IMR-90 (cell line): ENCODE measurements around the gene TCIRG1. TPM values are rescaled to one million over a fixed set of nuclear protein-coding genes. Genes with fewer than 3 reads are reported as not detected.

Experiments used
- ATAC-seq: fragments of 200-7000 bp; cut with Tn5 transposase; 2 replicates; pipeline ENCODE4 v1.9.1; 2020; ENCODE audit warnings: low read depth, mild to moderate bottlenecking, moderate library complexity
- BruUV-seq: library from RNA; stranded (reverse); fragments of 400-500 nt; replicated peaks from 2 replicates; lab custom pipeline; 2021; lab: Mats Ljungman, UMichigan
- CTCF ChIA-PET: fragments of 300-600 bp; formaldehyde crosslinking; extraction: SDS; loops from one replicate; lab custom pipeline; 2021; ENCODE audit warnings: antibody characterized with exemption; lab: Yijun Ruan, JAX
- POLR2A ChIA-PET: fragments of 300-600 bp; sonication (Branson Sonifier 250); formaldehyde crosslinking; loops from one replicate; lab custom pipeline; 2022; ENCODE audit warnings: antibody characterized with exemption; ENCODE audit not compliant: unreplicated experiment; lab: Charles Lee
- DNase-seq: peaks from one replicate; pipeline ENCODE4 v3.0.0; 2013
- H2AFZ ChIP-seq: replicated peaks from 2 replicates; pipeline ENCODE3; 2013; ENCODE audit warnings: low read length, mild to moderate bottlenecking; ENCODE audit not compliant: poor library complexity
- H2AK5ac ChIP-seq: 2 replicates; pipeline ENCODE4 v1.6.1; 2013; ENCODE audit warnings: low read depth, low read length, inconsistent platforms
- H2AK9ac ChIP-seq: replicated peaks from 2 replicates; pipeline ENCODE3; 2013; ENCODE audit warnings: mild to moderate bottlenecking, low read depth, low read length, moderate library complexity; ENCODE audit not compliant: poor library complexity
- H2BK120ac ChIP-seq: 2 replicates; pipeline ENCODE4 v1.6.1; 2013; ENCODE audit warnings: low read depth, low read length, inconsistent platforms
- H2BK15ac ChIP-seq: 3 replicates; pipeline ENCODE4 v1.6.1; 2013; ENCODE audit warnings: low read depth, low read length, inconsistent platforms
- H2BK20ac ChIP-seq: 2 replicates; pipeline ENCODE4 v1.6.1; 2013; ENCODE audit warnings: low read depth, mild to moderate bottlenecking, inconsistent platforms, low read length, moderate library complexity
- H2BK5ac ChIP-seq: 2 replicates; pipeline ENCODE4 v1.6.1; 2013; ENCODE audit warnings: mild to moderate bottlenecking, low read depth, low read length, inconsistent platforms; ENCODE audit not compliant: poor library complexity, severe bottlenecking
- H3K14ac ChIP-seq: replicated peaks from 2 replicates; pipeline ENCODE4 v1.6.1; 2013; ENCODE audit warnings: low read depth, low read length, inconsistent platforms
- H3K18ac ChIP-seq: 2 replicates; pipeline ENCODE4 v1.6.1; 2013; ENCODE audit warnings: low read depth, low read length, control low read depth
- H3K23ac ChIP-seq: 2 replicates; pipeline ENCODE4 v1.6.1; 2013; ENCODE audit warnings: low read depth, low read length, inconsistent platforms
- H3K27ac ChIP-seq: 2 replicates; pipeline ENCODE4 v1.5.1; 2013; ENCODE audit warnings: mild to moderate bottlenecking, control low read depth, low read length; ENCODE audit not compliant: insufficient read depth
- H3K27me3 ChIP-seq: 2 replicates; pipeline ENCODE4 v1.6.1; 2013; ENCODE audit warnings: low read length; ENCODE audit not compliant: control insufficient read depth, insufficient read depth
- H3K36me3 ChIP-seq: 2 replicates; pipeline ENCODE4 v1.6.1; 2013; ENCODE audit warnings: low read length, mixed read lengths; ENCODE audit not compliant: control insufficient read depth, insufficient read depth
- H3K4ac ChIP-seq: 2 replicates; pipeline ENCODE4 v1.6.1; 2013; ENCODE audit warnings: low read depth, low read length, inconsistent platforms
- H3K4me1 ChIP-seq: 2 replicates; pipeline ENCODE4 v1.6.1; 2013; ENCODE audit warnings: low read length, mixed read lengths; ENCODE audit not compliant: control insufficient read depth, insufficient read depth
- H3K4me2 ChIP-seq: 2 replicates; pipeline ENCODE4 v1.6.1; 2013; ENCODE audit warnings: low read depth, mild to moderate bottlenecking, control low read depth, low read length, moderate library complexity
- H3K4me3 ChIP-seq: 2 replicates; pipeline ENCODE4 v1.5.1; 2013; ENCODE audit warnings: low read depth, mild to moderate bottlenecking, control low read depth, low read length, moderate library complexity; ENCODE audit not compliant: insufficient read depth
- H3K56ac ChIP-seq: 2 replicates; pipeline ENCODE4 v1.6.1; 2013; ENCODE audit warnings: low read length, inconsistent platforms; ENCODE audit not compliant: insufficient read depth; ENCODE audit errors: extremely low read depth
- H3K79me1 ChIP-seq, 2 experiments: 2 replicates each; pipeline ENCODE4 v1.6.1; 2013; ENCODE audit warnings: low read length in 2 of 2, inconsistent platforms in 1 of 2, low read depth in 1 of 2
- H3K9ac ChIP-seq: 2 replicates; pipeline ENCODE4 v1.6.1; 2013; ENCODE audit warnings: low read depth, low read length, control low read depth
- H3K9me1 ChIP-seq: 2 replicates; pipeline ENCODE4 v1.6.1; 2013; ENCODE audit warnings: low read length, inconsistent platforms; ENCODE audit not compliant: insufficient read depth
- H3K9me3 ChIP-seq: 2 replicates; pipeline ENCODE4 v1.6.1; 2013; ENCODE audit warnings: low read length; ENCODE audit not compliant: control insufficient read depth, insufficient read depth
- H4K20me1 ChIP-seq: 2 replicates; pipeline ENCODE4 v1.6.1; 2013; ENCODE audit warnings: low read length, inconsistent platforms; ENCODE audit not compliant: insufficient read depth
- H4K5ac ChIP-seq: 2 replicates; pipeline ENCODE4 v1.6.1; 2013; ENCODE audit warnings: mild to moderate bottlenecking, low read depth, low read length, control low read depth
- H4K8ac ChIP-seq, 2 experiments: 2 replicates each; pipeline ENCODE4 v1.6.1; 2013; ENCODE audit warnings: low read depth in 2 of 2, low read length in 2 of 2, control low read depth in 1 of 2, inconsistent platforms in 1 of 2
- H4K91ac ChIP-seq: 2 replicates; pipeline ENCODE4 v1.6.1; 2013; ENCODE audit warnings: low read depth, low read length, inconsistent platforms; ENCODE audit not compliant: insufficient read depth
- FOS ChIP-seq: fragments of 150-350 bp; IDR thresholded peaks from 2 replicates; pipeline ENCODE4 v1.6.1; 2016; ENCODE audit warnings: low read depth, low read length
- MAZ ChIP-seq: IDR thresholded peaks from 2 replicates; pipeline ENCODE4 v1.6.1; 2012; ENCODE audit warnings: low read depth, mild to moderate bottlenecking, low read length, improper control_type of control experiment, moderate library complexity, borderline replicate concordance
- MXI1 ChIP-seq: IDR thresholded peaks from 2 replicates; pipeline ENCODE4 v1.6.1; 2012; ENCODE audit warnings: low read depth, mild to moderate bottlenecking, low read length, moderate library complexity, borderline replicate concordance
- WGBS, 2 experiments: methylation state at CpG; one replicate each; pipeline versions ENCODE4 v1.1.5 to v1.1.7; 2013; ENCODE audit warnings: missing lambda C conversion rate in 2 of 2; ENCODE audit not compliant: insufficient read length in 1 of 2; ENCODE audit errors: extremely low coverage in 2 of 2; 5-methylcytosine and 5-hydroxymethylcytosine counted together
- dilution Hi-C: fragments of 300-500 bp; cut with HindIII; formaldehyde crosslinking; loops from one replicate; pipeline ENCODE4 v1.14.3; 2018; ENCODE audit warnings: low sequenced_read_pairs; ENCODE audit not compliant: unreplicated experiment
- in situ Hi-C: fragments of 300-500 bp; cut with MboI; formaldehyde crosslinking; loops from 3 replicates; pipeline ENCODE4 v1.14.3; 2019; ENCODE audit warnings: low sequenced_read_pairs, inconsistent platforms, mixed read lengths
- intact Hi-C: fragments of 100-400 bp; cut with micrococcal nuclease; formaldehyde crosslinking; loops from 2 replicates; pipeline ENCODE4 v1.10.0; 2022
- polyA plus RNA-seq, 3 experiments: library from polyadenylated mRNA; depleted of rRNA; stranded (reverse); fragments of >200 nt; gene quantifications; 2 replicates each; pipeline ENCODE4 v1.2.3, GENCODE V29; 2012; ENCODE audit warnings: low replicate concordance in 1 of 3
- total RNA-seq: library from RNA; depleted of rRNA; stranded (reverse); fragments of >200 nt; gene quantifications from 2 replicates; pipeline ENCODE4 v1.2.3, GENCODE V29; 2012

TCIRG1 gene
- total and polyA plus RNA-seq, 2 of the 4 experiments (the other 2 are of a cell fraction) = 25.3 to 117 TPM

DNA sequence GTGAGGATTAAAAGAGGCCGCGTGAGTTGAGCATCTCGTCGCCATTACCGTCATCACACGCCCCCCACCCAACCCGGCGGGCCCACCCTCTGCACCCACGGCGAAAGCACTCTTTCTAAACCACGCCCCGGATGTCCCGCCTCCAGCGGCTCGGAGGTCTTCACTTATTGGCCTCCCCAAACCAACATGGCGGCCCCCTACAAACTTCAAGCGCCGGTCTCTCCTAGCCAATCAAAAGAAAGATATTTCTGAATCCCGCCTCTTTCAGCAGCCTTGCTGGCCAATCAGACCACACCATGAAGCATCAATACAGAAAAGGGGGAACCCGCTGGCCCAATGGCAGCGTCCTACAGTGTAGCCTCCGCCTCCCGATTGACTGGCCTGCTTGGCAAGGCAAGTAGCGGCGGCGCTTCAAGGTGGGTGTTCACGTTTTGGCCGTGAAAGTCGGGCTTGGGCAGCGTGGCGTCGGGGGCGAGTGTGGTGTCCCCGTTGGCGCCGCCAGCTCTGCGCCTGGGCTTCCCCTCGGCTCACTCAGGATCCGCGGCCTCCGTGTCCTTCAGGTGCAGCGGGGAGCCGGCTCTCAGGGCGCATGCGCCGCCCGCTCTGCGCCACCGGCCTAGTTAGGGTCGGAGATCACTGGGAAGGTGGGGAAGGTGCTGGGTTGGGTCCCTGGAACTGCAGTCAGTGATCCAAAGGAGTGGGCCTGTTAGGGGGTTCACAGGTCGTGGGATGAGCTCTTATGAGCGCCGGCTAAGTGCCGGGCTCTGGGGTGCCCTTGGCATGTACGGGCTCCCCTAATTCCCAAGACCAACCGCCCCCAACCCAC lies 8.3 kb upstream of the TCIRG1 start, which contains the start of gene NDUFS8:
TSS of gene NDUFS8 (plus strand) at position 364 of the 826 bp plus-strand sequence. CDS start 1,471 bp downstream, outside the sequence.
- Histone ChIP-seq H4K91ac (peak within 1 kb of the TSS; percentile 88), H3K18ac (peak within 1 kb of the TSS; percentile 49), H2BK5ac (peak within 1 kb of the TSS; percentile 73), H2AK9ac (peak within 1 kb of the TSS; percentile 97), H3K14ac (peak within 1 kb of the TSS; percentile 96), H3K4me1 (peaks cover 30% of the 10 kb centered on the region), H2BK15ac (peak within 1 kb of the TSS; percentile 66; the same call in 1 of the 3 replicates), H3K79me1 (peaks cover 33 to 66% of the 10 kb centered on the region in 2 experiments), H3K9me3 (no peaks in the 10 kb centered on the region), H2AFZ (peak within 1 kb of the TSS; percentile 98), H3K9ac (peak within 1 kb of the TSS; percentile 98), H4K5ac (peak within 1 kb of the TSS; percentile 88), H3K9me1 (peaks cover 8% of the 10 kb centered on the region), H3K4ac (peak within 1 kb of the TSS; percentile 98), H3K4me2 (peak within 1 kb of the TSS; percentile 95), H3K36me3 (peaks cover 13% of the 10 kb centered on the region), H3K56ac (peak within 1 kb of the TSS; percentile 83), H3K23ac (peak within 1 kb of the TSS; percentile 87), H3K27me3 (no peaks in the 10 kb centered on the region), H2BK20ac (no peak within 1 kb of the TSS), H4K8ac (peak within 1 kb of the TSS; percentile 99), H2BK120ac (peak within 1 kb of the TSS; percentile 77; the same call in 1 of the 2 replicates), H3K27ac (peak within 1 kb of the TSS; percentile 91), H2AK5ac (peak within 1 kb of the TSS; percentile 99), H3K4me3 (peak within 1 kb of the TSS; percentile 83), H4K20me1 (no peaks in the 10 kb centered on the region)
- ChIA-PET CTCF (no interaction called here), POLR2A (no interaction called here)
- intact Hi-C loops (no loop called here), in situ Hi-C loops (no loop called here), dilution Hi-C loops (no loop called here)
- 0% methylated on average over 18 of the region's 56 CpGs; no CpG with 5 or more reads in 1 of the 2 experiments for WGBS, 2 experiments
- no TSS peak for BruUV-seq
- DNase-seq (peak; percentile 99), ATAC-seq (peak; percentile 92)
- peak; percentile 41; the same call in 1 of the 2 replicates for TF ChIP-seq MXI1
- no peak; the same call in 1 of the 2 replicates for TF ChIP-seq MAZ
- peak; percentile 18; the same call in 1 of the 2 replicates for TF ChIP-seq FOS
